ENCODE data around the gene IQGAP2.

Gene IQGAP2

GRCh38 chr5:76446776-76447175 lies 43.7 kb downstream of the IQGAP2 start:
- DNase-seq (ENCODE audit: low spot score), result no peak

- DNase-seq (ENCODE audit: low spot score), result no peak
Measured at GRCh38 chr5:76449606-76450005, 46.5 kb downstream of the IQGAP2 start.

- no peak for DNase-seq (ENCODE audit: low spot score)
Measured at GRCh38 chr5:76450054-76450453, 47.0 kb downstream of the IQGAP2 start.

- DNase-seq (ENCODE audit: low spot score), result no peak
Measured at GRCh38 chr5:76451031-76451701, 48.1 kb downstream of the IQGAP2 start.

GRCh38 chr5:76455531-76456133 lies 52.5 kb downstream of the IQGAP2 start:
- DNase-seq (ENCODE audit: low spot score), result no peak

- no peak for DNase-seq (ENCODE audit: low spot score)
Measured at GRCh38 chr5:76456258-76456657, 53.2 kb downstream of the IQGAP2 start.

GRCh38 chr5:76457674-76458485 lies 54.8 kb downstream of the IQGAP2 start:
- no peak for DNase-seq (ENCODE audit: low spot score)

- DNase-seq (ENCODE audit: low spot score), result no peak
Measured at GRCh38 chr5:76458486-76458830, 55.4 kb downstream of the IQGAP2 start.

- no peak for DNase-seq (ENCODE audit: low spot score)
Measured at GRCh38 chr5:76460104-76460503, 57.0 kb downstream of the IQGAP2 start.

GRCh38 chr5:76462097-76462667 lies 59.1 kb downstream of the IQGAP2 start:
- DNase-seq (ENCODE audit: low spot score), result no peak

GRCh38 chr5:76467216-76467615 lies 64.1 kb downstream of the IQGAP2 start:
- DNase-seq (ENCODE audit: low spot score), result no peak

GRCh38 chr5:76468635-76469425 lies 65.7 kb downstream of the IQGAP2 start:
- DNase-seq (ENCODE audit: low spot score), result no peak

GRCh38 chr5:76469656-76470290 lies 66.7 kb downstream of the IQGAP2 start:
- DNase-seq (ENCODE audit: low spot score), result no peak

GRCh38 chr5:76470976-76471375 lies 67.9 kb downstream of the IQGAP2 start:
- DNase-seq (ENCODE audit: low spot score), result no peak

- DNase-seq (ENCODE audit: low spot score), result no peak
Measured at GRCh38 chr5:76471406-76471805, 68.3 kb downstream of the IQGAP2 start.

- DNase-seq (ENCODE audit: low spot score), result no peak
Measured at GRCh38 chr5:76471987-76472334, 68.9 kb downstream of the IQGAP2 start.

- DNase-seq (ENCODE audit: low spot score), result no peak
Measured at GRCh38 chr5:76472335-76473008, 69.4 kb downstream of the IQGAP2 start.

GRCh38 chr5:76473009-76473336 lies 69.9 kb downstream of the IQGAP2 start:
- no peak for DNase-seq (ENCODE audit: low spot score)

- peak; percentile 83 for DNase-seq (ENCODE audit: low spot score)
Measured at GRCh38 chr5:76473661-76474060, 70.6 kb downstream of the IQGAP2 start.

GRCh38 chr5:76474377-76474776 lies 71.3 kb downstream of the IQGAP2 start:
- DNase-seq (ENCODE audit: low spot score), result no peak

GRCh38 chr5:76475385-76475784 lies 72.3 kb downstream of the IQGAP2 start:
- DNase-seq (ENCODE audit: low spot score), result no peak
